ENCODE data around the gene LACRT. TPM values are rescaled to one million over a fixed set of nuclear protein-coding genes. Genes with fewer than 3 reads are reported as not detected.
"Not testable (repeated sequence)": the region's sequence is repeated elsewhere in the genome, so short reads cannot be mapped to it uniquely, and the experiment has no call there.

The LACRT gene
- total and polyA plus RNA-seq, 4 donors: not detected

- intact Hi-C loops (cut with DNase I): no loop called here
- H3K27me3 ChIP-seq (ENCODE audit: control insufficient read depth in 1 of 2, insufficient read depth in 2 of 2, low read length in 1 of 2): no peaks in the 10 kb centered on the region
- H3K4me3 ChIP-seq (ENCODE audit: low read length in 2 of 2): no peak overlapping the region
- WGBS, 2 donors: 69 to 75% methylated on average over 1 of the region's 1 CpG
- ATAC-seq (ENCODE audit: low FRiP score) (no peak), DNase-seq (no peak)
- no peaks in the 10 kb centered on the region for H3K9me3 ChIP-seq (ENCODE audit: control insufficient read depth, low read length)
- no peaks in the 10 kb centered on the region for H3K36me3 ChIP-seq (ENCODE audit: control insufficient read depth in 1 of 2, insufficient read depth in 2 of 2, low read length in 1 of 2)
- H3K4me1 ChIP-seq (ENCODE audit: control insufficient read depth in 1 of 2, insufficient read depth in 2 of 2, low read length in 2 of 2): no peaks in the 10 kb centered on the region
- H3K27ac ChIP-seq (ENCODE audit: low read depth in 1 of 2, low read length in 2 of 2): no peak overlapping the region
Measured at GRCh38 chr12:54649825-54650224, 15.1 kb upstream of the LACRT start.

- ATAC-seq (ENCODE audit: low FRiP score) (no peak), DNase-seq (no peak)
- Histone ChIP-seq H3K36me3 (ENCODE audit: control insufficient read depth in 1 of 2, insufficient read depth in 2 of 2, low read length in 1 of 2) (no peaks in the 10 kb centered on the region), H3K27ac (ENCODE audit: low read depth in 1 of 2, low read length in 2 of 2) (no peak within 1 kb of the TSS), H3K9me3 (ENCODE audit: control insufficient read depth, low read length) (no peaks in the 10 kb centered on the region), H3K4me3 (ENCODE audit: low read length in 2 of 2) (no peak within 1 kb of the TSS), H3K4me1 (ENCODE audit: control insufficient read depth in 1 of 2, insufficient read depth in 2 of 2, low read length in 2 of 2) (no peaks in the 10 kb centered on the region), H3K27me3 (ENCODE audit: control insufficient read depth in 1 of 2, insufficient read depth in 2 of 2, low read length in 1 of 2) (no peaks in the 10 kb centered on the region)
- intact Hi-C loops (cut with DNase I): no loop called here
- 63 to 73% methylated on average over 2 of the region's 2 CpGs for WGBS, 2 donors
Measured at GRCh38 chr12:54648265-54648664, 13.6 kb upstream of the LACRT start, which contains the start of gene DCD. TSS of gene DCD (minus strand) at chr12:54648365. CDS start at chr12:54648303, 62 bp downstream.

GRCh38 chr12:54641554-54641953 is 6.9 kb upstream of the LACRT start:
- ATAC-seq (ENCODE audit: low FRiP score): no peak
- WGBS, 2 donors: 93 to 95% methylated on average over 1 of the region's 1 CpG
- H3K4me1 ChIP-seq (ENCODE audit: control insufficient read depth in 1 of 2, insufficient read depth in 2 of 2, low read length in 2 of 2): no peaks in the 10 kb centered on the region
- no peaks in the 10 kb centered on the region for H3K36me3 ChIP-seq (ENCODE audit: control insufficient read depth in 1 of 2, insufficient read depth in 2 of 2, low read length in 1 of 2)
- H3K27ac ChIP-seq (ENCODE audit: low read depth in 1 of 2, low read length in 2 of 2): no peak overlapping the region
- no peak overlapping the region for H3K4me3 ChIP-seq (ENCODE audit: low read length in 2 of 2)
- peaks cover 1% of the 10 kb centered on the region for H3K9me3 ChIP-seq (ENCODE audit: control insufficient read depth, low read length)
- intact Hi-C loops (cut with DNase I): no loop called here
- no peak for DNase-seq
- no peaks in the 10 kb centered on the region for H3K27me3 ChIP-seq (ENCODE audit: control insufficient read depth in 1 of 2, insufficient read depth in 2 of 2, low read length in 1 of 2)

GRCh38 chr12:54641089-54641488 is 6.4 kb upstream of the LACRT start:
- no peak overlapping the region for H3K27ac ChIP-seq (ENCODE audit: low read depth in 1 of 2, low read length in 2 of 2)
- peaks cover 1% of the 10 kb centered on the region for H3K9me3 ChIP-seq (ENCODE audit: control insufficient read depth, low read length)
- no peaks in the 10 kb centered on the region for H3K4me1 ChIP-seq (ENCODE audit: control insufficient read depth in 1 of 2, insufficient read depth in 2 of 2, low read length in 2 of 2)
- no peaks in the 10 kb centered on the region for H3K27me3 ChIP-seq (ENCODE audit: control insufficient read depth in 1 of 2, insufficient read depth in 2 of 2, low read length in 1 of 2)
- H3K4me3 ChIP-seq (ENCODE audit: low read length in 2 of 2): no peak overlapping the region
- WGBS, 2 donors: 92 to 95% methylated on average over 4 of the region's 4 CpGs
- no peaks in the 10 kb centered on the region for H3K36me3 ChIP-seq (ENCODE audit: control insufficient read depth in 1 of 2, insufficient read depth in 2 of 2, low read length in 1 of 2)
- ATAC-seq (ENCODE audit: low FRiP score) (no peak), DNase-seq (no peak)
- intact Hi-C loops (cut with DNase I): no loop called here

GRCh38 chr12:54639112-54639511 is 4.4 kb upstream of the LACRT start:
- H3K36me3 ChIP-seq (ENCODE audit: control insufficient read depth in 1 of 2, insufficient read depth in 2 of 2, low read length in 1 of 2); DNase-seq; ATAC-seq (ENCODE audit: low FRiP score); H3K4me3 ChIP-seq (ENCODE audit: low read length in 2 of 2); intact Hi-C loops (cut with DNase I); H3K27ac ChIP-seq (ENCODE audit: low read depth in 1 of 2, low read length in 2 of 2); H3K27me3 ChIP-seq (ENCODE audit: control insufficient read depth in 1 of 2, insufficient read depth in 2 of 2, low read length in 1 of 2); H3K4me1 ChIP-seq (ENCODE audit: control insufficient read depth in 1 of 2, insufficient read depth in 2 of 2, low read length in 2 of 2); H3K9me3 ChIP-seq (ENCODE audit: control insufficient read depth, low read length): not testable (repeated sequence)
- WGBS, 2 donors: 94 to 98% methylated on average over 2 of the region's 2 CpGs

- Histone ChIP-seq H3K36me3 (ENCODE audit: control insufficient read depth in 1 of 2, insufficient read depth in 2 of 2, low read length in 1 of 2) (no peaks in the 10 kb centered on the region), H3K27ac (ENCODE audit: low read depth in 1 of 2, low read length in 2 of 2) (no peak overlapping the region), H3K4me1 (ENCODE audit: control insufficient read depth in 1 of 2, insufficient read depth in 2 of 2, low read length in 2 of 2) (no peaks in the 10 kb centered on the region), H3K4me3 (ENCODE audit: low read length in 2 of 2) (no peak overlapping the region), H3K9me3 (ENCODE audit: control insufficient read depth, low read length) (no peaks in the 10 kb centered on the region), H3K27me3 (ENCODE audit: control insufficient read depth in 1 of 2, insufficient read depth in 2 of 2, low read length in 1 of 2) (no peaks in the 10 kb centered on the region)
- 43 to 51% methylated on average over 8 of the region's 8 CpGs for WGBS, 2 donors
- DNase-seq (no peak), ATAC-seq (ENCODE audit: low FRiP score) (no peak)
- intact Hi-C loops (cut with DNase I): no loop called here
Measured at GRCh38 chr12:54631988-54632728, 2.5 kb downstream of the LACRT start.

- Histone ChIP-seq H3K9me3 (ENCODE audit: control insufficient read depth, low read length) (no peaks in the 10 kb centered on the region), H3K27me3 (ENCODE audit: control insufficient read depth in 1 of 2, insufficient read depth in 2 of 2, low read length in 1 of 2) (no peaks in the 10 kb centered on the region), H3K4me1 (ENCODE audit: control insufficient read depth in 1 of 2, insufficient read depth in 2 of 2, low read length in 2 of 2) (no peaks in the 10 kb centered on the region), H3K36me3 (ENCODE audit: control insufficient read depth in 1 of 2, insufficient read depth in 2 of 2, low read length in 1 of 2) (no peaks in the 10 kb centered on the region), H3K27ac (ENCODE audit: low read depth in 1 of 2, low read length in 2 of 2) (no peak overlapping the region), H3K4me3 (ENCODE audit: low read length in 2 of 2) (no peak overlapping the region)
- DNase-seq (no peak), ATAC-seq (ENCODE audit: low FRiP score) (no peak)
- WGBS, 2 donors: 69 to 71% methylated on average over 5 of the region's 5 CpGs
- intact Hi-C loops (cut with DNase I): no loop called here
Measured at GRCh38 chr12:54631551-54631950, 3.1 kb downstream of the LACRT start.

- no peak overlapping the region for H3K27ac ChIP-seq (ENCODE audit: low read depth in 1 of 2, low read length in 2 of 2)
Measured at GRCh38 chr12:54629925-54630324, 4.8 kb downstream of the LACRT start.

GRCh38 chr12:54628186-54628846 is 6.4 kb downstream of the LACRT start:
- 85 to 94% methylated on average over 3 of the region's 3 CpGs for WGBS, 2 donors
- H3K36me3 ChIP-seq (ENCODE audit: control insufficient read depth in 1 of 2, insufficient read depth in 2 of 2, low read length in 1 of 2): no peaks in the 10 kb centered on the region
- ATAC-seq (ENCODE audit: low FRiP score) (no peak), DNase-seq (no peak)
- H3K9me3 ChIP-seq (ENCODE audit: control insufficient read depth, low read length): peaks cover 1% of the 10 kb centered on the region
- intact Hi-C loops (cut with DNase I): no loop called here
- H3K4me1 ChIP-seq (ENCODE audit: control insufficient read depth in 1 of 2, insufficient read depth in 2 of 2, low read length in 2 of 2): no peaks in the 10 kb centered on the region
- no peak overlapping the region for H3K4me3 ChIP-seq (ENCODE audit: low read length in 2 of 2)
- H3K27me3 ChIP-seq (ENCODE audit: control insufficient read depth in 1 of 2, insufficient read depth in 2 of 2, low read length in 1 of 2): peaks cover 0 to 3% of the 10 kb centered on the region in 2 donors
- H3K27ac ChIP-seq (ENCODE audit: low read depth in 1 of 2, low read length in 2 of 2): no peak overlapping the region

More at GRCh38 chr12:54629925-54630324, 4.8 kb downstream of the LACRT start:
- Histone ChIP-seq H3K27me3 (ENCODE audit: control insufficient read depth in 1 of 2, insufficient read depth in 2 of 2, low read length in 1 of 2) (peaks cover 0 to 3% of the 10 kb centered on the region in 2 donors), H3K4me3 (ENCODE audit: low read length in 2 of 2) (no peak overlapping the region), H3K9me3 (ENCODE audit: control insufficient read depth, low read length) (peaks cover 1% of the 10 kb centered on the region), H3K4me1 (ENCODE audit: control insufficient read depth in 1 of 2, insufficient read depth in 2 of 2, low read length in 2 of 2) (no peaks in the 10 kb centered on the region), H3K36me3 (ENCODE audit: control insufficient read depth in 1 of 2, insufficient read depth in 2 of 2, low read length in 1 of 2) (no peaks in the 10 kb centered on the region)
- intact Hi-C loops (cut with DNase I): no loop called here
- ATAC-seq (ENCODE audit: low FRiP score) (no peak), DNase-seq (no peak)
- 88 to 89% methylated on average over 2 of the region's 2 CpGs for WGBS, 2 donors
